ENCODE data around the gene CX3CL1.
A peak's percentile ranks its signal among the peaks of the same experiment; 100 is the strongest.

The CX3CL1 gene

DNA sequence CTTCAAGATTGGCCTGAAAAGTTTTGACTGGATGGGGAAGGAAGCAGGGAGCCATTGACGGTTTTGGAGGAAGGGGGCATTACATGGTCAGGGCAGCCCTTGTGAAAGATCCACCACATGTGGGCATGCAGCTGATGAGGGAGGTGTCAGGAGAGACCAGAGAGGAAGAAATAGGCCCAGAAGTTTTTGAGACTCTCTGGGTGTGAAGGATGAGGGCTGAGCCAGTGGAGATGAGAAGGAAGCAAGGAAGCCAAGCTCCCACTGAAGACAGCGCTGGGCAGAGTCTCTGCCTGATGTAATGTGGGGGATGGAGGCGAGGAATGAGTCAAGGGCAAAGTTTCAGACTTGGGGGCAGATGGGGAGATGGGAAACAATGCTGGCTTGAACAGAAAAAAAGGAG lies 32.8 kb downstream of the CX3CL1 start:
- DNase-seq (ENCODE audit: low spot score), result no peak

DNA sequence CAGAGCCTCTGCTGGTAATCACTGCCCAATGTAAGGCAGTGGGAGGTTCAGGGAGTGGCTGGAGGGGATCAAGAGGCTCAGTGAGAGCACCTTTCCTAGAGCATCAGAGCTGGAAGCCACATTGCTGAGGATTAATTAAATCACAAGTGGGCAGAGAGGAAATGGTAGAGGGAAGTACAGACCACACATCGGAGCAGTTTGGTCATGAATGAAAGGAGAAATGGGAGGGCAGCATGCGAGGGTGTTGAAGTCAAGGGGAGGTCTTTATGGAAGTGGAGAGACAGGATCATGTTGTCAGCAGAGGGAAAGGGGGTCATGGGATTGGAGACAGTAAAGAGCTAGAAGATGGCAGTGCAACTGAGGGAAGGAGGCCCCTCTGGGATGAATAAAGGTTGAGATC lies 34.6 kb downstream of the CX3CL1 start:
- DNase-seq (ENCODE audit: low spot score), result no peak

DNA sequence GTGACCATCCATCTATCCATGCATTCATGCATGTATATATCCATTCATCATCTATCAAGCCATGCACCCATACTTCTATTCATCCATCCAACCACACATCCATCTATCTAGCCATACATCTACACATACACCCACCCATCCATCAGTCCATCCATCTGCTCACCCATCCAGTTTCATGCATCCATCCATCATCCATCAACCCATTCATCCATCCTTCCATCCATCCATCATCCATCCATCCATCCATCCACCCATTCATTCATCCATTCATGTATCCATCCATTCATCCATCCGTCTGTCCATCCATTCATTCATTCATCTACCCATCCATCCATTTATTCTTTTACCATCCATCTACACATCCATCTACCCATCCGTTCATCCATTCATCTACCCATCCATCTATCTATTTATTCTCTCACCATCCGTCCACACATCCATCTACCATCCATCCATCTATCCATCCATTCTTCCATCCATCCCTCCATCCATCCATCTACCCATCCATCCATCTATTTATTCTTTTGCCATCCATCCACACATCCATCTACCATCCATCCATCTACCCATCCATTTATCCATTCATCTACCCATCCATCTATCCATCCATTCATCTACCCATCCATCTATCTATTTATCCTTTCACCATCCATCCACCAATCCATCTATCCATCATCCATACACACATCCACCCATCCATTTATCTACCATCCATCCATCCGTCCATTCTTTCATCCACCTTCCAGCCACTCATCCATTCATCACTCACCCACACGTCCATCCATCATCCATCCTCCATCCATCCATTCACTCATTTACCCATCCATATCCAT lies 35.4 kb downstream of the CX3CL1 start:
- no peak for DNase-seq (ENCODE audit: low spot score)

DNA sequence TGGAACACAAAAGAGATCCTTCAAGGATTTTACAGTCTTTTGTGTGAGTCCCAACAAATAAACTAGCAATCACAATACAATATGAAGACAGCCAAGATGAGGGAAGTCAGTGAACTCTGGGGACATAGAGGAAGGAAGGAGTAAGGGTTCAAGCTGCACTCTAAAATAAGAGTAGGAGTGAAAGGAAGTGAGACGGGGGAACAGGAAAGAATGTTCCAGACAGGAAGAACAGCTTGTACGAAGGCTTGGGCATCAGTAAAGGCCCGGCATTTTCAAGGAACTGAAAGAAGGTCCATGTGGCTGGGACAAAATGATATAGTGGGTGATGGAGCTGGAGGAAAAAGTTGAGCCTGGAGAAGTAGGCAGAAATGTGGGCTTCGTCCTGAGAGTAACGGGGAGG lies 36.8 kb downstream of the CX3CL1 start:
- DNase-seq (ENCODE audit: low spot score), result no peak

DNA sequence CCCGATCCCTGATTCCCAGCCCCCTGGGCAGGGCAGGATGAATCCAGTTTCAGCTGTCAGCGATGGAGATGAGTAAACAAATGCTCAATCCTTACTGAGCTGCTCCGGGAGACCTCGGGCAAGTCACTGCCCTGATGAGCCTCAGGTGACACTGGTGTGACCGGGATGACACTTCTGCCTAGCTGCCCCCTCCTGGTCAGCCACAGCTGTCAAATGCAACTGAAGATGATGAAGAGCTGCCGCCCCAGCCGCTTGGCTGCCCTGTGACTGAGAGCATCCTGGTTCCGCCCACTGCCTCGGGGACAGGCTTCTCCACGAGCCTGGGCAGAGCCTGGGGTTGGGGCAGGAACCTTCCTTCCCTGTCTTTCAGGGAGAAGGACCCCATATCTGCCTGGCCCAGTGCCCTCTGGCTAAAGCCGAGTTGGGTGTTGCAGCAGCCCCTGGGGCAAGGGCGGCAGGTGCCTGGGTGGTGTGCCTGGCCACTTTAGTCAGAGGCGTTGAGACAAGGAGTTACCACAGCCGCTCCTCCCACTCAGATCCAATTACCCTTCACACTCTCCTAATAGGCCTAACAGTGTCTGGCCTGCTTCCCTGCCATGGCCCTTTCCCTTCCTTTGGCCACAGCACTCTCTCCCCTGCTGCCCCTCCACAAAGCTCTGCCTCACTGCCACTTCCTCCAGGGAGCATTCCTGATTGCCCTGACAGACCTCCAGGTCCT lies 37.7 kb downstream of the CX3CL1 start:
- DNase-seq (ENCODE audit: low spot score), result no peak

DNA sequence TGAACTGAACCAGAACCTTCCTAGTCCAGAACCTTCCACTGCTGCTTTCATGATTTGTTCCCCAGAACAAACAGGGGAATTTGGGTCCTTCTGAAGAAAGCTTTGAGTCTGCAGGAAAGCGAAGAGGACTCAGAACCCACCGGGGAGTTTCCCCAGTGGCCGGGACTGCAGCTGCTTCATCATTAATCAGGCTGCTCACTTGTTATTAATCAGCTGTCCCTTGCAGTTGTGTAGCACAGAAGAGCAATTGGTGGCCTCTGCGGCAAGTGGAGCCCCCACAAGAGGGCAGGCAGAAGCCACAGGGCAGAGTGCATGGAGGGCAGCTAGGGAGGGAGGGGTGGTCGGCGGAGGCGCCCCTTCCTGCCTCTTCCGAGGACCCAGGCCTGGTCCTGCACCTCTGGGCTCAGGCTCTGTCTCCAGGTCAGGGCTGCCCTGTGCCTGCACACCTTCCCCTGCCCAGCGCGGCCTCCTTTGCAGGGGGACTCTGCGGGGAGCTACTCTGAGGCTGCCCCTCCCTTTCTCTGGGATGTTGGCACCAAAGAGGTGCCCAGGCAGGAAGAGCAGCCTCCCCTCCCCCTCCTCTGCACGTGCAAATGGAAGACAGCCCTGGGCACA lies 39.2 kb downstream of the CX3CL1 start:
- DNase-seq (ENCODE audit: low spot score), result no peak

DNA sequence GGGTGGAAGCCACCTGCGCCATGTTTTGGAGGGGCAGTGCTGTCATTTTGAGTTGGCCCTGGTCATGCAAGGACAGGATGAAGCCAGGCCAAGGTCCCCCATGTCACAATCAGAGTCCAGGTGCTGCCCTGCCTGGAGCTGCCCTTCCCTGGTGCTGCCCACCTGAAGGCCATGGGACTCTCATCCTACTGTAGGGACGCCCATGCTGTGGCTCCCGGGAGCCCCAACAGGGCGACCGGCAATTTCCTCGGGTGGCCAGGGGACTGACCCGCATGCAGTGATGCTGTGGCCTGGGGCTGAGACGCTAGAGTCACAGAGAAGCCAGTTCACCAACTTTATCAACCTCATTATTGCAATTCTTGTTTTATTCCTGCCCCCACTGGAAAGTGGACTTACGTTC lies 40.3 kb downstream of the CX3CL1 start:
- DNase-seq (ENCODE audit: low spot score), result no peak

DNA sequence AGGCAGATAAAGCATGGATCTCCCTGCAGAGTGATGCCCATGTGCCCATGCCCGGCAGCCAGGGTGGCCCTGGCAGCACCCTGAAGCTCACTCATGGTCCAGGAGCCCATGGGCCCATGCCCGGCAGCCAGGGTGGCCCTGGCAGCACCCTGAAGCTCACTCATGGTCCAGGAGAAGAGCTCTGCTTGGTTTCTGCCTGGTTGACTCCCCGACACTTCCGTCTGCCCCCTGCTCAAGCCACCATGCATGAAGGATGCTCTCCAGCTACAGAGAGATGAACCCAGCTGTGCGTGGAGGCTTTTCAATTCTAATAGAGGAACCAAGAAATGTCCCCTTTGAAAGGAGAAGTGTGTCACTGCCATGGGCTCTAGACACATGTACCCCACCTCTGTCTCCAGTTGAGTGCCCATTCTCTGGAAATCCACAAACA lies 41.0 kb downstream of the CX3CL1 start:
- DNase-seq (ENCODE audit: low spot score), result no peak

DNA sequence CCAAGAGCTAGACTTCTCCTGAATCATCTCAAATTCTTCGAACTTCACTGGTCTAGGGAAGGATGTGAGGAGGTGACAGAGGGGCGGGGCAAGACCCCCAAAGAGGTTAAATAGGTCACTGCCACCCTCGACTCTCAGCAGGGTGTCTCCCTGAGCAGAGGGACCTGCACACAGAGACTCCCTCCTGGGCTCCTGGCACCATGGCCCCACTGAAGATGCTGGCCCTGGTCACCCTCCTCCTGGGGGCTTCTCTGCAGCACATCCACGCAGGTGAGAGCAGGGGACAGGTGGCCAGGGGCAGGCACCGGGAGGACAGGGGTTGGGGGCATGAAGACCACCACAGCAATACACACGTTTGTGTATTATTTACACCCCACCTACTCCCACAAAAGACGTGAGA lies 41.4 kb downstream of the CX3CL1 start:
- no peak for DNase-seq (ENCODE audit: low spot score)

DNA sequence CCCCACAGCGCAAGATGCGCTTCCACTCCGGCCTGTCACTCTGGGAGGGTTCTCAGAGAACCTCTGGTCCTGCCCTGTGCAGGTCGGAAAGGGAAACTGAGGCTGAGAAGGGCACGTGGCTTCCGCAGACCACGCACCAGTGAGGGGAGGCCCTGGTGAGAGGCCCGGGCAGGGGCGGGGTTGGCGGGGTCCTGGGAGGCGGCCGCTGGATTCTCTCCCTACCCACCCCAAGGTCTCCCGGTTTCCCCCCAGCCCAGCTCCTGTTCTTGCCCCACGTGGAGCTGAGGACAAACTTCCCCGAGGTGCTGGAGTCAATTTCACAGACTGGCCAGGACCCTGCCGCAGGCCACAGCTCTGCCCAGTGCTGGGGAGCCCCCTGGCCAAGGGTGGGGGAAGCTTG lies 43.8 kb downstream of the CX3CL1 start:
- DNase-seq (ENCODE audit: low spot score), result no peak

DNA sequence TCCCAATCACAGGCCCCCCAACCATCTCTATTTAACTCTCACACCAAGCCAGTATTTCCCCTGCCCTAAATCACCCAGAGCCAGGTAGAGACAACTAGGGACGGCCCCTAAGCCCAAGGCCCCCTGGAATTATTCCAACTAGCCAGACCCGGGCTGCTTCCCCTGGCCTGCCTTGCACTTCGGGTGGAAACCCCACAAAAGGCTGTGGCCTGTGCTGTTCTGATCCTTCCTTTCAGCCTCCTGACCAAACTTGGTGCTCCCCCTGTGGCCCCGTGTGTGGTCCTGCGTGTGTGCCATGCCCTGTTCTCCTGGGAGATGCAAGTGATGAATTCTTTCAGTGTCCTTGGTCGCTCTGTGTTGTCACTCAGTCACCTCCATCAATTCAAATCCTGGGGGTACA lies 47.2 kb downstream of the CX3CL1 start:
- DNase-seq (ENCODE audit: low spot score), result no peak

DNA sequence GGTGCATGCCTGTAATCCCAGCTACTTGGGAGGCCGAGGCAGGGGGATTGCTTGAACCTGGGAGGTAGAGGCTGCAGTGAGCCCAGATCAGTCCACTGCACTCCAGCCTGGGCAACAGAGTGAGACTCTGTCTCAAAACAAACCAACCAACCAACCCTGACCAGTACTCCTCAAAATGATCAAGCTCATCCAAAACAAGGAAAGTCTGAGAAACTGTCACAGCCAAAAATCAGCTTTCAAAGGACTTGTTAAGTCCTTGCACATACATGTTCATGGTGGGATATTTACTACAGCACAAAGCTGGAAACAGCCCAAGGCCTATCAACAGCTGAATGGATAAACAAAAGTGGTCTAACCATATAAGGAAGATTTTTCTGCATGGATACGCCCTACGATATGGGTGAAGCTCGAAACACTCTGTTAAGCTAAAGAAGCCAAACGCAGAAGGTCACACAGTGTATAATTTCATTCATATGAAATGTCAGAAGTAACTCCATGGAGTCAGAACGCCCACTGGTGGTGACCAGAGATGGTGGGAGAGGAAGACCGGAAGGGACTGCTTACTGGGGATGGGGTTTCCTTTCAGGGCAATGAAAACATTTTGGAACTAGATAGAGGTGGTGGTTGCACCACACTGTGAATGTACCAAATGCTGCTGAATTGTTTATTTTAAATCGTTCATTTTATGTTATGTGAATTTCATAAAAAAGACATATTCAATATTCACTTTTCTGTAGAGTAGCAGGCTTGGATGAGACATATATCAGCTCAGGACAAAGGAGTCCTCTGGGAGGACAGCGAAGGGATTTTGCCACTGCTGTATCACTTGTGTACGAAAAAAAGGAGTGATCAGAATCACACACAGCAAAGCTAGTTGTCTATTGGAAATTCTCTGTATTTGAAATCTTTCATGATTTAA lies 50.0 kb downstream of the CX3CL1 start:
- DNase-seq (ENCODE audit: low spot score), result no peak

DNA sequence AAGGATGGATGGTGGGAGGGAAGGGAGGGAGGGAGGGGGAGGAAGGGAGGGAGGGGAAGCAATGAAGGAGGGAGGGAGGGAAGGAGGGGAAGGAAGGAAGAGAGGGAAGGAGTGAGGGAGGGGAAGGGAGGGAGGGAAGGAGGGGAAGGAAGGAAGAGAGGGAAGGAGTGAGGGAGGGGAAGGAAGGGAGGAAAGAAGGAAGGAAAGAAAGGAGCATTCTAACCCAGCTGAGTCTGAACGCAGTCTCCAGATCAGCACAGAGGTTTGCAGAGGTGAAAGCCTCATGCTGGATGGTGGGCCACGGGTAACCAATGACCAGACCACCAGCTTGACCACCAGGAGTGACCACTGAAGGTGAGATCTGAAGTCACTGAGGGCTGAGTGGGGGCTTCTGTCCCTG lies 50.9 kb downstream of the CX3CL1 start:
- no peak for DNase-seq (ENCODE audit: low spot score)

DNA sequence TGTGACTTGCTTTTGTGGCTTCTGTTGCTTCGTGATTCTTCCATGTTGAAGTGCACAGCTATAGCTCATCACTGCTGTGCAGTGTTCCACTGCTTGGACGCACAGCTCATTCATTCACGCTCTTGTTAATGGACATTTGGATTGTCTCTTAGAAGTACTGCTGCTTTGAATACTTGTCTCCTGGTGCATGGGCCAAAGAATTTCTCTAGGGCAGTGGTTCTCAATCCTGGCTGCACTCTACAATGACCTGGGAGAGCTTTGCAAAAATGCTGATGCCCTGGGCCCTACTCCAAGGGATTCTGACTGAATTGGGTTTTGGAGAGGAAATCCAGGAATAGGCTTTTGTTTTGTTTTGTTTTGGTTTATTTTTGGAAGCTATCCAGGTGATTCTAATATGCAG lies 52.3 kb downstream of the CX3CL1 start:
- DNase-seq (ENCODE audit: low spot score), result no peak

DNA sequence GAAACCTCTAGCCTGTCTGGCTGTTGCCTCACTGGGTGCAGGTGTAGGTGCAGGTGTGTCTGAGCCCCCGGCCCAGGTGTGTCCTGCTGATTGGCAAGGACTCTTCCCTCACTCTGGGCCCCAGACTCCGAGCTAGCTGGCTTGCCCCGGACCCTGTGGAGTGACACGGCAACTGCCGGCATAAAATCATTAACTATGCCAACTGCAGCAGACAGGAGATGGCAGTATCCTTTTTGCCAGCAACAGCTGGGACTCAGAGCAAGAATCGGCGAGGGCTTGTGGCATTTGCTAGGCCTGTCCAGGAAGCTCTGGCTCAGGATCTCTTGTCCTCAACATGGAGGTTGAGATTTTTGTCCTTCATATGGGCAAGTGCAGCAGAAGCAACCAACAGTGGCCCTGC lies 54.1 kb downstream of the CX3CL1 start:
- DNase-seq (ENCODE audit: low spot score), result no peak

DNA sequence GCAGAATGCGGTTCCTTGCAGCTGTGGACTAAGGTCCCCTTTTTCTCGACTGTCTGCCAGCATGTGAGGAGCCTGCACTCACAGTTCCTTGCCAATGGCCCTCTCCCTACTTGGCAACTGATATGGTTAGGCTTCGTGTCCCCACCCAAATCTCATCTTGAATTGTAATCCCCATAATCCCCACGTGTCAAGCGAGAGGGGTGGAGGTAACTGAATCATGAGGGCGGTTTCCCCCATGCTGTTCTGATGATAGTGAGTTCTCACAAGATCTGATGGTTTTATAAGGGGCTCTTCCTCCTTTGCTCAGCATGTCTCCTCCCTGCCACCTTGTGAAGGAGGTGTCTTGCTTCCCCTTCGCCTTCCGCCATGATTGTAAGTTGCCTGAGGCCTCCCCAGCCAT lies 55.0 kb downstream of the CX3CL1 start:
- DNase-seq (ENCODE audit: low spot score), result no peak

DNA sequence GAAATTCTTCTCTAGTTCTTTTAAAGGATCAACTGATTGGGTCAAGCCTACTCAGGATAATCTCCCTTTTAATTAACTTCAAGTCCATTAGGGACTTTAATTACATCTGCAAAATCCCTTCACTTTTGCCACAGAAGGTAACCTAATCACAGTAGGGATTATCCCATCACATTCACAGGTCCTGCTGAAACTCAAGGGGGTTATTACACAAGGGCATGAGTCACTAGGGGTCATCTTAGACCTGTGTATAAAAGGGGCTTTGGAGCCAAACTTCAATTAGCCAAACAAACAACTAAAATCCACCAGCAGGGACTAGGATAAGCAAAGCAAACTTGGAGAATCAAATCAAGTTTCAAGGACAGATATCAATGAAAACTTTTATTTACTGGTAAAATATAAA lies 55.5 kb downstream of the CX3CL1 start:
- no peak for DNase-seq (ENCODE audit: low spot score)

DNA sequence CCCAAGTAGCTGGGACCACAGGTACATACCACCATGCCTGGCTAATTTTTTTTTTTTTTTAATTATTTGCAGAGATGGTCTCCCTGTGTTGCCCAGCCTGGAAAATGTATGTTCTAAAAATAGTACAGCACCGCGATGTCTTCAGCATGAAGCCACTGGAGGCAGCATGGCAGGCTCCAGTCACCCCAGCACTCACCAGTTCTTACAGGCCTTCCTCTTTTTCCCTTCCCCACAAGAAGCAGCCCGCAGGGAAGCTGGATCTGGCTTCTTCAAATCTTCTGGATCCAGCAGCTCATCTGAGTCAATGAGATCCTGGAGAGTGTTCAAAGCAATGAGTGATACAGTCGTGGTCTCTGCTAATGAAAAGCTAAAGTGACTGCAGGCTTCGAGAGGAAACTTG lies 58.7 kb downstream of the CX3CL1 start:
- DNase-seq (ENCODE audit: low spot score), result no peak

DNA sequence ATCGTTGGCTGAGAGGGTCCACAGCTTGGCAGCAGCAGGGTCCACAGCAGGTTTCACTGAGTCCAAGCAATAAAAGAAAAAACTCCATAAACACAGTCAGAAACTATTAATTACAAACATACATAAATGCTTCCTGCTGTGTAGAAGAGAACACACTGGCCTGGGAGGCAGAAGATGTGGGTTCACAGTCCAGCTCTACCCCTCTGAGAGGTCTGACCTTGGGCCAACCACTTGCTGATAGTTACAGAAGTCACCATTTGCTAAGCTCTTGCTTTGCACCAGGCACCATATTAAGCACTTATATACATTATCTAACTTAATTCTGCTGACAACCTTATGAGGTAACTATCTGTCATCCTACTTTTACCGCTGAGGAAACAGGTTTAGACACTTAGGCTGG lies 60.2 kb downstream of the CX3CL1 start:
- no peak for DNase-seq (ENCODE audit: low spot score)

DNA sequence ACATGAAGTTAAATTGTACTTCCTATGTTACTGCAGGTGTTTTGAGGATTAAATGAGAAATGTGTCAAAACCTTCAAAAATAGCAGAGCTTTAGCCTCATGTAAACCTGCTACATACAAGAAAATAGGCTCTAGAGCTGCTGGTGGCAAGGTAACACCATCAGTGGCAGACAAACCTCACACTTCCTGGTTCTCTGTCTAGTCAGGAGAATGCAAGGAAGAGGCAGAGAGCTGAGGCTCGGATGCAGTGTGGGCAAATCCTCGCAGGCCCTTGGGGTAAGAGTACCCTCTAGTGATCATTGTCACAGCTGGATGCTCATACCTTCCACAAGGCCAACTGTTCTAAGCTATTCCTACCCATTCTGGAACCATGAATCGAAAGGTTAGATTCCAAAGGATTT lies 60.7 kb downstream of the CX3CL1 start:
- DNase-seq (ENCODE audit: low spot score), result no peak

DNA sequence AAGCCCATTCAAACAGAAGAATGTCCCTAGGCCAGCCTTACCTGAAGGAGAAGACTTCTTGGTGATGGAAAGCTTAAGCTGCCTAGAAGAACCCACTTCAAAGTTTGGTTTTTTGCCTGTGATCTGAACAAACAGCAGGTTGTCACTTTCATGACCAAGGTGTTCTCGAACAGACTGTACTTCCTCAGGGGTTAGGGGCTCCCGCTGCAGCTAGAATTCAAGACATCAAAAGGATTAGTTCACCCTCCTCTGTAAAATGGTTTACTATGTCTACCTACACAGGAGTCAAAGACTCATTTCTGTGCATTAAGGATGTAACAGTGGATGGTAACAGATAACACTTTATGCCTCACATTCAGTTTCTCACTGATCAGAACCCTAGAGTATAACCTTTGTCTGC lies 61.7 kb downstream of the CX3CL1 start:
- DNase-seq (ENCODE audit: low spot score), result peak; percentile 44
